IPS-NIHi7 (cell line): ENCODE results near the gene LNX1.

ENCODE experiments used
- DNase-seq: peaks from one replicate; pipeline ENCODE4 v3.0.0; 2012; ENCODE audit warnings: mixed read lengths; ENCODE audit errors: extremely low spot score

LNX1 gene

GRCh38 chr4:53572600-53572994 lies 18.7 kb downstream of the LNX1 start:
- no peak for DNase-seq

DNA sequence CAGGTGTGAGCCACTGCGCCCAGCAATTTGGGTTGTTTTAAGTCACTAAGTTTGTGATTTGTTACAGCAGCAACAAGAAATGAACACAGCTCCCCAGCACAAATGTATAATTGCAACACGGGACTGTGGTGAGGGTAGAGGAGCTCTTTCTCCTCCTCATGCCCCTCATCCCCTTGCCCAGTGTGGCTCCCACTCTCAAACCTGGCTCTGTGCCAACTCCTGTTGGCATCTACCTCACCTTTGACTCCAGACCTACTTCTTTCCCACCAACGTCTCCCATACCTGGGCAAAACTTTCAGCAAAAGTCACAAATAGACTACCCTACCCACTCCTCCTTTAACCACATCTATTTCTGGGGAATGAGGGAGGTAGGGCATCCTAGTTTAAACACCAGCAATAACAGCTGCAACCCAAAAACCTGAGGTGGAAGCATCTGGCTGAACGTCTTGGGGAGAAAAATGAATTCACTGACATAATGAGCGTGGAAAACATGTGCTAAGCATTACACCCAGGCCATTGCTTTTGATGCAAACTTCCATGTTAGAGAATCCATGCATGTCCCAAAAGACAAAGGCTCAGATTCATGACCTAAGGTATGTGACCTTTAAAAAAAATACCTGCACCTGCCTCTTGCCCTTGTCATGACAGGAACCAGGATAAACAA lies 19.2 kb downstream of the LNX1 start:
- DNase-seq: no peak

GRCh38 chr4:53563824-53564223 lies 27.5 kb downstream of the LNX1 start:
- no peak for DNase-seq

GRCh38 chr4:53562409-53562808 lies 28.9 kb downstream of the LNX1 start:
- no peak for DNase-seq

DNA sequence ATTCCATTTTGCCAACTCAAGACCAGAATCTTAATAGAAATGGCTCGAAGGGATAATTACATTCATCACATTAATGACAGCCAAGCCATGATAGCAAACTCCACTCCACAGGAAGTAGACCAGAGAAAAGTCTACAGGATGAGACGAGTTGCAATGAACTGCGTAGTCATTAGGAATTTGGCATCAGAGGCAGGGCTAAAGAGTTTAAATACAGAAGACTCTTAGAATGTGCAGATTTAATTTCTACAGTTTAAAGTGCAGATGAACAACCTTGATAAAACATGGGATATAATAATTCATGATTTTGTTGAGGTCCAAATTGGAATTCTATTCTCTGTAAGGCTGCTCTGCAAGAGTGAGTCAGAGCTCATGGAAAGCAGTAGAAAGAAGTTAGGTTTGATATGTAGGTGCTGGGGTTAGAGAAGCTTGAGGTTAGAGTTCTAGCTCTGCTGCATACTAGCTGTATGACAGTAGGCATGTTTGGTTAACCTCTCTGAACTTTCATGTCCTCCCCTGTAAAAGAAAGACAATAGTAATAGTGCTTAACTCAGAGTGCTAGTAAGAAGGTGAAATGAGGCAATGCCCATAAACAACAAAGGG lies 32.2 kb downstream of the LNX1 start:
- no peak for DNase-seq

GRCh38 chr4:53558065-53558801 lies 33.1 kb downstream of the LNX1 start:
- no peak for DNase-seq

DNA sequence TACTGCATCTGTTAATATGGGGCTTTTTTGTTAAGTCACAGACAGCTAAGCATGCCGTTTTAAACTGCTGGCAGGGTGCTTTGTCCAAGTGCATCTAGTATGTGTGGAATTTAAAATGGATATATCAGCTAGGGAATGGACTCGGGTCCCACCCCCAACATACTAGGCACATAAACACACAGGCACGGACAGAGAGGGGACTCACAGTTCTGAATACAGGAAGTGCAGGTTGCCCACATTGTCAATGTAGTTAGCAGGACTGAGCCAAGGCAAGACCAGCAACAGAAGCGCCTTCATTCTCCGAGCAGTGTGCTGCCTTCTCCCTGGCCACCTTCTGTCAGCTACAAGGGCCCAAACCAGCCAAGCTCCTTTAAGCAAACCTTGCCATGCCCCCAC lies 33.6 kb downstream of the LNX1 start:
- DNase-seq: no peak

DNA sequence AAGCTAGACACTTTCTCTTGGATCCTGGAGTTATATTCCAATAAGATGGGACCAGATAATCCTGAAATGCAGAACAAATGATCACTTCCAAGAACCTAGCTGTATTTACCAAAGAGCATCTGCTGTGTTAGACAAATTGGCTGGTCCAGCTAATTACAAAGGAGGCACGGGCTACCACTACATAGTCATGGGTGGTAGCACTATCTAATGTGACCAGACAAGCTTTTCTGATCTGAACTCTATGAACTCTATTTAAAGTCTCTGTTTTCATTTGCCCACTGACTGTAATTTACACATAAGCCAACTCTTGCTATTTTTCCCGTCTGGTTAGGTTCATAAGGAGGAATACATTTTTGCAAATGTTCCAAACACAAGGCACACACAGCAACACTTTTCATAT lies 34.6 kb downstream of the LNX1 start:
- DNase-seq: no peak

- no peak for DNase-seq
Measured at GRCh38 chr4:53553486-53554210, 37.6 kb downstream of the LNX1 start.

GRCh38 chr4:53552711-53553110 lies 38.6 kb downstream of the LNX1 start:
- DNase-seq: no peak

GRCh38 chr4:53551958-53552357 lies 39.3 kb downstream of the LNX1 start:
- DNase-seq: no peak

GRCh38 chr4:53551281-53551864 lies 39.9 kb downstream of the LNX1 start:
- DNase-seq: no peak

DNA sequence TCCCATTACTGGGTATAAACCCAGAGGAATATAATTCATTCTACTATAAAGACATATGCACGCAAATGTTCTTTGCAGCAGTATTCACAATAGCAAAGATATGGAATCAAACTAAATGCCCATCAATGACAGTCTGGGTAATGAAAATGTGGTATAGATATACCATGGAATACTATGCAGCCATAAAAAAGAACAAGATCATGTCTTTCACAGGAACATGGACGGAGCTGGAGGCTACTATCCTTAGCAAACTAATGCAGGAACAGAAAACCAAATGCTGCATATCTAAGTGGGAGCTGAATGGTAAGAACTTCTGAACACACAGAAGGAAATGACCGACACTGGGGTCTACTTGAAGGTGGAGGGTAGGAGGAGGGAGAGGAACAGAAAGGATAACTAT lies 42.6 kb downstream of the LNX1 start:
- DNase-seq: no peak

GRCh38 chr4:53547983-53548382 lies 43.3 kb downstream of the LNX1 start:
- DNase-seq: no peak

DNA sequence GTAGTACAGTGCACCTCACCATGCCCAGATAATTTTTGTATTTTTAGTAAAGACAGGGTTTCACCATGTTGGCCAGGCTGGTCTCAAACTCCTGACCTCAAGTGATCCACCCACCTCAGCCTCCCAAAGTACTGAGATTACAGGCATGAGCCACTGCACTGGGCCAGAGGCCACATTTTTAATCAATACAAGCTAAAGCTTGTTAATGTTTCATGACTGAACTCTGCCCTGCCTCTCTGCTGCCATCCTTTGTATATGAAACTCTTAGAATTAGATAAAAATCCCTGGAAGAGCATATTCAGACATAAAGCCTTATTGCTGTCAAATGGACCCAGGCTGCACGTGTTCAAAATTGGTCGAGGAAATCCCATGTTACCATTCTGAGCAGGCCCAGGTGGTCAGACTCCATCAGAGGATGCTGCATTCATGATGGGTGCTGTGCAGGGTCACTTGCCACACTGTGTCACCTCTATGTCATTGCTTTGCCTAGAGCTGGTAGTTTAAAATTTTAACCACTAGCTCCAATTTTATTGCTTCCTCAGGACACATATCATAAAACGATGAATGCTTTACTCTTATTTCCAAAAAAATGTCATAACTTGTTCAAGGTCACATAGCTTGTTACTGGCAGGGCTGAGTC lies 45.2 kb downstream of the LNX1 start:
- DNase-seq: no peak

GRCh38 chr4:53545273-53545672 lies 46.0 kb downstream of the LNX1 start:
- no peak for DNase-seq

DNA sequence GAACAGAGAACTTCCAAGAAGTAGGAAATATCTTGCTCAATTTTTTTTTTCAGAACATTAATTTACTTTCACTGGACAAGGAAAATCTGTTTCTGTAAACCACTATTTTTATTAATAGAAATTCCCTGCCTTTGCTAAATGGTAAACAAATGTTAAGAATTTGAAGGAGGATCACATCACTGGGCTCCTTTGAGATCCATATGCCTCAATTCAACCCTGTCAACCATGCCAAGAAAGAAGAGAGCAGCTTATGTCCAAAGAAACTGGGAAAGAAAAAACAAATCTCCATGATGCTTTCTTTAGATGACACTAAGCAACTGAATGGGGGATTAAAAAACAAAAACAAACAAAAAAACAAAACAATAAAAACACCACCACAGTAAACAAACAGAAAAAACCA lies 47.7 kb downstream of the LNX1 start:
- DNase-seq: no peak

DNA sequence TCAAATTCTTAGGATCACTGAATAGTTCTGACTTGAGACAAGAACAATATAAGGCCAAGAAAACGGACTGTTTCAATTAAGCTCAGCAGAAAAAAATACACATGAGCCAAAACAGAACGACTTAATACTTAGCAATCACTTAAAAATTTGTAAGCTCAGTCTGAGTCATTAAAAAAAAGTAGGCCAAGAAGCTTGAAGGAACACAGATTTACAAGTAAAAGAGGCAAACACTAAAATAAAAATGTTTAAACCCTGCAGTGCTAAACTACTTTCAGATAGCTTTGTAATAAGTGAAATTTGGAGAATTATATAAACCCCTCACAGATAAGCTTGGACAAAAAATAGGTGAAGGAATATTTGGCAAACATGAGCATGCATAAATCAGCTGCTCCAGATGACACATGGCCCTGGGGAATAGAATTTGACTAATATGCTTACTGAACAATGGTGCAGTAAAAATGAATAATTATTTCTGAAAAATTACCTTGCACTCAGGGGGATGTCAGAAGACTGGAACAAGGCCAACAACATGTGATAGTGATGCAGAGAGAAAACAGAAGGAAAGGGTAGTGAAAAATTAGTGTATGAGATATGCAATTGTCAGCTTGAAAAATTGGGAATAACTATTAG lies 49.6 kb downstream of the LNX1 start:
- DNase-seq: no peak

DNA sequence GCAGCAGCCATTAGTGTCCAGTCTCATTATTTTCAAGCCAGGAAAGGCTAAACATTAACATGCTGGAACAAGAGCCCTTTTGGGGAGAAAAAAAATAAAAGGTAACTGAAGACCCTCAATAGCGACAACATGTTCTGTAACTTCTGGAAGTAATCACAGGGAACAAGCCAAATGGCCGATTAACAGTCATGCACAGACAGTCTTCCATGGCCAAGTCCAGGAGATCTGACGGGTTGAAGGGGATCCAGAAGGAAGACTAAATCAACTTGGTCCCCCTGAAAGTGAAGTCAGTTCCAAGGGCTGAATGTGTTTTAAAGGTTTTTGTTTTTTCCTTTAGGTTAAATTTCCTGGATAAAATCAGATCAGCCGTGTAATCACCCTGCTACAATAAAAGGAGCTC lies 52.5 kb downstream of the LNX1 start:
- DNase-seq: no peak

- no peak for DNase-seq
Measured at GRCh38 chr4:53537606-53538005, 53.7 kb downstream of the LNX1 start.

DNA sequence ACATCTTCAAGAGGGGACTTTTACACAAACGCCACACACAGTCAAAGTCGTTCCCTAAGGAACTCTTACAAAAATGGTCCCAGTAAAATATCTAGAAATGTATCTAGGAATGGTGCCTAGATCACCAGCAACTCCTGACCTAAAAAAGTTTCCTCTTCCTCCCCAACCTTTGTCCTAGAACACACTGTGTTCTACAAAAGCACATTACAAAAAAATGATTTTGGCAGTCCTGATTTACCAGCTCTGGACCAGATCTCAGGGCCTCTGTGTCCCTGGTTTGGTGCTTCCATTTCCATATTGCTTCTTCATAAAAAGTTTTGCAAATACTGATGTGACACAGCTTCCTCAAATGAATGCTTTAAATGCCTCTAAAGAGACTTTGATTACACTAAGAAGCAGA lies 55.0 kb downstream of the LNX1 start:
- no peak for DNase-seq
